ENCODE measurements around the gene PDIA2.

DNA sequence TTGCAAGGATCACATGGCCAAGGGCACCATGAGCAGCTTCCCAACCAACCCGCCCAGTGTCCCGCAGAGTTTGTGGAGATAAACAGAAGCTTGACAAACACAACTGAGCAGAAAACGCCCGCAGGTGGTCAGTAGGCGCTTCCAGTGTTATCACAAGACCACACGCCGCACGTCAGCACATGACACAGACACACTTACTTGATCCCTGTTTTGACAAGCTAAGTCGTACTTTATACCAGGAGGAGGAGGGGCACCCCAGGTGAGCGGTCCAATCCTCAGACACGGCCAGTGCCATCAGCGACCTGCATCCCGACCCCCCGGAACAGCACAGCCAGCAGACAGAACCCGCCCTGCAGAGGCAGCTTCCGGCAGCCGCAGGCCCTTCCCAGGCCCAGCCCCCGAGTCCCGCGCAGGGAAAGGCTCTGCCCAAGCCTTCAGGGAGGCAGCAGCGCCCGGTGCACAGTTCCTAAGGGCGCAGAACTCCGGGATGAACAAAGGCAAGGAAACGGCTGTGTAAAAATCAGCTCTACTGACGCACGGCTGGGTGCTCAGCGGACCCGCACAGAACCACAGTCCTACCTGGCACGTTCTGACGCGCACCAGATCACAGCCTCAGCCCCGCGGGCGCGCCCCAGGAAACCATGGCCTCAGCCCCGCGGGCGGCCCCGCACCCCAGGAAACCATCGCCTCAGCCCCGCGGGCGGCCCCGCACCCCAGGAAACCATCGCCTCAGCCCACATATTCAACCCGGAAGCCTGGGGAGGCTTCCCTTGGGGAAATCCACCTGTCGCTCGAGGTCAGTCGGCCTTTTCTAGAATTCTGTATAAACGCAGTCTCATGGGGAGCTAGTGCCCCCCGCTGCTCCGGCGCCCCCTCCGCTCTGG is 41.7 kb downstream of the PDIA2 start:
- no peak for TF ChIP-seq EZH2 (IDR thresholded peaks at IDR 0.05; ENCODE audit: low read depth)
- TF ChIP-seq, protein P1, sequence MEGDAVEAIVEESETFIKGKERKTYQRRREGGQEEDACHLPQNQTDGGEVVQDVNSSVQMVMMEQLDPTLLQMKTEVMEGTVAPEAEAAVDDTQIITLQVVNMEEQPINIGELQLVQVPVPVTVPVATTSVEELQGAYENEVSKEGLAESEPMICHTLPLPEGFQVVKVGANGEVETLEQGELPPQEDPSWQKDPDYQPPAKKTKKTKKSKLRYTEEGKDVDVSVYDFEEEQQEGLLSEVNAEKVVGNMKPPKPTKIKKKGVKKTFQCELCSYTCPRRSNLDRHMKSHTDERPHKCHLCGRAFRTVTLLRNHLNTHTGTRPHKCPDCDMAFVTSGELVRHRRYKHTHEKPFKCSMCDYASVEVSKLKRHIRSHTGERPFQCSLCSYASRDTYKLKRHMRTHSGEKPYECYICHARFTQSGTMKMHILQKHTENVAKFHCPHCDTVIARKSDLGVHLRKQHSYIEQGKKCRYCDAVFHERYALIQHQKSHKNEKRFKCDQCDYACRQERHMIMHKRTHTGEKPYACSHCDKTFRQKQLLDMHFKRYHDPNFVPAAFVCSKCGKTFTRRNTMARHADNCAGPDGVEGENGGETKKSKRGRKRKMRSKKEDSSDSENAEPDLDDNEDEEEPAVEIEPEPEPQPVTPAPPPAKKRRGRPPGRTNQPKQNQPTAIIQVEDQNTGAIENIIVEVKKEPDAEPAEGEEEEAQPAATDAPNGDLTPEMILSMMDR (conservative IDR thresholded peaks at IDR 0.05): no peak
